Right forelimb (tissue), 1 donor: ENCODE data around the gene WNK2.
A peak's percentile ranks its signal among the peaks of the same experiment; 100 is the strongest.
"Not testable (repeated sequence)": the region's sequence is repeated elsewhere in the genome, so short reads cannot be mapped to it uniquely, and the experiment has no call there.

Source experiments
- DNase-seq: peaks from one replicate; pipeline ENCODE4 v3.0.0-alpha.2; 2018

WNK2 gene

DNA sequence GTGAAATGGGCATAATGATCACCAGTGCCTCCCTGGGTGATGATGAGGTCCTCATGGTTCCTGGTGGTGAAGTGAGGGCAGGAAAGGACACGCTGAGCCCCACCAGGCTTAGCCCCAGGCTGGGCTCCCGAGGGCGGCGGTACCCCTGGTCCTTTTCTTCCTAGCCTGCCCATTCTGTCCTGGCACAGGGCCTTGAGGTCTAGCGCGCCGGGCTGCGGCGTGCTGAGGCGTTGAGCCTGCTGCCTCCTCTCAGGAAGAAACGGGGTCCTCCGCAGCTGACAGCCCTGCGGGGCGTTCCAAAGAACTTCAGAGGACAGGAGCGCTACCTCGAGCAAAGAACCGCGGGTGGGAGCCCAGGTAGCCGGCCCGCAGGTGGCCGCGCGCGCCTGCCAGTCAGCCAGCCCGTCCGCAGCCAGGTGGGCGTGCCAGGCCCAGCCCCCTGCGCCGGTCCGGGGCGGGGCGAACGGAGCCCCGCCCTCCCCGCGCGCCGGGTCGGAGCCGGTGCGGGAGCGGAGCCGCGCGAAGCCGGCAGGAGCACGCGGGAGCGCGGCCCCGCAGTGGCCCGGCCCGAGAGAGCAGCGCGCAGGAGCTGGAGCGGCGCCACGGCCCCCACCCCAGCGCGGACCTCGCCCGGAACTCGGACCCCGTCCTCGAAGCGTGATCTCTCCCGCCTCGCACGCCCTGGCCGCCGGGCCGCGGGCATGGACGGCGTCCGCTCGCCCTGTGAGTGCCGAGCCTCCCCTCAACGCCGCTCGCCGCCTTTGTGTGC, at the start of gene WNK2:
Gene WNK2 (plus strand): TSS at position 477 of the 769 bp plus-strand sequence. CDS start 791 bp downstream, outside the sequence.
- DNase-seq, result peak; percentile 59

DNA sequence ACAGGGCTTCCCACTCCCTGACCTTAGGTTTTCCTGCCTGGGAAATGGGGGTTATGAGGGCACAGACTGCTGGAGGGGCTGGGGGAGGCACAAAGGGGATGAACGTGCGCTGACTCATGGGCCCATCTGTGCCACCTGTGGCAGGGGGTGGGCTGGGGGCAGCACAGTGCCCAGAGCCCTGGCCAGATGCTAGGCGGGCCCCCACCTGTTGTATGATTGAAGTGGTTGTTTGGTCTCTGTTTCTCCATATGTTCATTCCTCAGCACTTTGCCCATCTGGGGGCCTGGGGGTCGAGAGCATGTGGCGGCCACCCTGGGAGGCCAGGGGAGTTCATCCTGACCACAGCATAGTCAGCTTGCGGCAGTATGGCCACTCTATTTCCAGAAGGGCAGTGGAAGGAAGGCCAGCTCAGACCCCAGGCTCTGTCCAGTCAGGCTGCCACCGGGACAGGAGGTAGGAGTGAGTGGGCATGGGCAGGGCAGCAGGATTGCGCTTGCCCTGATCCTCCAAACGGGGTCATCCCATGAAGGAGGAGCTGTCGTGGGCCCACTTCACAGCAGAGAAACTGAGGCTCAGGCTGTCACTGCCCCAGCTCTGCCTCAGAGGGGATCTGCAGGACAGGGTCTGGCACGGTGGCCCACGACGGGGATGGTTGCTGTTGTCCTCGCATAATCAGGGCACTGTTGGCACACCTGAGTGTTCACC, 49.0 kb upstream of the WNK2 start:
- no peak for DNase-seq

DNA sequence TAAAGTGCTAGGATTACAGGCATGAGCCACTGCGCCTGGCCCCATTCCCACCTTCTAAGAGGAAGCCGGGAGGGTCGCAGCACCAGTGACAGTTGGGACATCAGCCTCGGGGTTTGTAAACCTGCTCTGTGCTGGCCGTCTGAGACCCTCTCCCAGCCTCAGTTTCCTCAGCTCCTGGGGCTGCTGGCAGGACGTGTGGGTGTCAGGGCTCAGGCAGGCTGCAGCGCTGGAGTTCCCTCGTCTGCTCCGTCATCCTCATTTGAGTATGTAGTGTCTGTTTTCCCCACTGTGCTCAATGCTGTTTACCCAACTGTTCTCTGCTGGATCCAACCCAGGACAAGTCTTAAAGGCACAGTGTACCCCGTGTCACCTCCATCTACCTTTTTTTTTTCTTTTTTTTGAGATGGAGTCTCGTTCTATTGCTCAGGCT, 47.9 kb upstream of the WNK2 start:
- no peak for DNase-seq

DNA sequence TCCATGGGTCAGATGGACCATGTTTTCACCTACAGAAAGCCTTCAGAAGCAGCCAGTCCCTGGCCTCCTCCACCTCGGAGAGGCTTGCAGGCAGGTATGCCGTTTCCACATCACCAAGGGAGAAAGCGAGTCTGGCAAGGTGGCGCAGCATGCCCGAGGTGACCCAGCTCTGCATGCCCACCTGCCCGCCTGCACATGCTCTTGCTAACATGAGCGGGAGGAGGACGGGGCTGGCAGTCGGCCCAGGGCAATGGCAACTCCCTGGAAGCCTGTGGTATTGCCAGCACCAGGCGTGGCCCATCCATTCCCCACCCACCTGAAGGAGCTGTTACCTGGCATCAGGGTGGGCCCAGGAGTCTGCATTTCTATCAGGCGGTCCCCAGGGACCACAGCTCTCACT, 46.6 kb upstream of the WNK2 start:
- no peak for DNase-seq

DNA sequence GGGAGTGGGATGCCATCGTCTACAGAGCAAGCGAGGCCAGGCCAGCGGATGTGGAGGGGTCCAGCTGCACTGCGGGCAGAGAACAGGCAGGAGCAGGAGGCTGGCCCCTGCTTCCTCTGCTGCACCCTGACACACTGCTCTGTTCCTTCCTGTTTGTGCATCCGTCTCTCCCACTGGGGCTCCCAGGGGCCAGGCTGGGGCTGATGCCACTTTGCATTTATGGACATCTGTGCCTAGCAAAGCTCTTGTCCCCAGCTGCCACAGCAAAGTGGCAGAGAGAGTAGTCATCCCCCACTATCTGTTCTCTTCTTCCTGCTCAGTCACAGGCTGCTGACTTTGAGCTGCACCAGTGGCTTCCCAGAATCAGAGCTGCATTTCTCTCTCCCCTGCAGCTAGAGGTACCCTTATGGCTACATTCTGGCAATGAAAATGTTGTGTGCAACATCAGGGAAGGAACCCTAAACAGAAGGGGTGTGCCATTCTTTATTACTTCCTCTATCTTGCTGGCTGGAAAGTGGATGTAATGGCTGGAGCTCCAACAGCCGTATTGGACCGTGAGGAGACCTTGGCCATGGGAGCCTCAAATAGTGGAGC, 45.7 kb upstream of the WNK2 start:
- no peak for DNase-seq

DNA sequence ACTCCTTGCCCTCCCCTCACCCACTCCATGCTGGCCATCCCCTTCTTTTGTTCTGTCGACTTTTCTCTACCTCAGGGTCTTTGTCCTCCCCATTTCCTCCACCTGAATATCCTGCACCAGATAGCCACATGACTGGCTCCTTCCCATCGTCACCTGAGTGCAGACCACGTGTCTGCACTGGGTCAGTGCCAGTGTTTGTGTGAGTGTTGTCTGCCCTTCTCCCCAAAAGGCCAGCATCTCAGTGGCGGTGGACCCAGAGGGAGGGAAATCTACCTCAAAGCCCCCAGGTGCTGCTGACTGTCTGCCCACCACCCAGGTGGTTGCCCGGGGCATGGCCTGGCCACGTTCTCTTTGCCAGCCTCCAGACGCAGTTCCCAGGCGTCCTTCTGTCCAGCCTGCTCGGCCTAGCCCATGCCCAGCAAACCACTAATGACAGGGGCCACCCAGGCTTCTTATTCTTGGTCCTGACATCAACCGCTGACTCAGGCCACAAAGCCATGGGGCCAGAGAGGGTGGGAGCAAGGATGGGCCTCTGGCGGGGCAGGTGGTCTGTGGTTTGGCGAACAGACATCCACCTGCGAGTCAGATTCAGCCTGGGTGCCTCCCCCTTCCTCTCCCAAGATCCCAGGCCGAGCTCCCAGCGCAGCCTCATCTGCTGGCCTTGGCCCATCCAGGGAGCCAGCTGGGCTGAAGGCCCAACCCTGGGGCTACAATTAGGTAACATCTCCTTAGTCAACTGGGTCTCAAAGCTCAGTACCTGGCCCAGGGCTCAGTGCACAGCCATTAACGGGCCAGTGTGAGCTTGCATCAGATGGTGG, 44.4 kb upstream of the WNK2 start:
- DNase-seq, result no peak

DNA sequence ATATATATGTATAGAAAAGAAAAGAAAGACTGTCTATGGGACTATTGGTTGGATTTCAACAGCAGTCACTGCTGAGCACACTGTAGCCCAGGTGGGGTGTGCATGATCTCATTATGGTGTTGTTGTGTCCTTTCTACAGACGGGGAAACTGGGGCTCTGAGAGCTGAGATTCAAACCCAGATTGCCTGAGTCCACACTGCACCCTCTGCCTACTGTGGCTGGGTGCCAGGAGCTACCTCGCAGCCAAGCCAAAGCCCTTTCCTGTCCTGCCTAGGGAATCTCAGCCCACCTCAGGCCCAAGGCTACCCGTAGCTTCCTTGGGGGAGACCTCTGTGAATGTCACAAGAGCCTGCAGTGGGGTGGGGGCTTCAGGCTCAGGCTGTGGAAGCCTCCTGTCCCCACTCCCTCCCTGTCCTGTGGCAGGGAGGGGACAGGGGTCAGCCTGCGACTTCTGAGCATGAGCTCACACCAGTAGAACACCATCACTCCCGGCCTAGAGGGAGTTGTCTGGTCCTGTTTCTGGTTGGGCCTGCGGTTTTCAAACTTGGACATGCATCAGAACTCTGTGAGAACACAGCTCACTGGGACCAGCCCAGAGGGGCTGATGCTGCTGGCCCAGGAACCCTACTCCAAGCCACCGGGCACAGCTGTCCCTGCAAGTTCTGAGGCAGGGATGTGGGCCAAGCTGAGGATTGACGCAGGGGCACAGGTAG, 42.0 kb upstream of the WNK2 start:
- DNase-seq, result no peak

DNA sequence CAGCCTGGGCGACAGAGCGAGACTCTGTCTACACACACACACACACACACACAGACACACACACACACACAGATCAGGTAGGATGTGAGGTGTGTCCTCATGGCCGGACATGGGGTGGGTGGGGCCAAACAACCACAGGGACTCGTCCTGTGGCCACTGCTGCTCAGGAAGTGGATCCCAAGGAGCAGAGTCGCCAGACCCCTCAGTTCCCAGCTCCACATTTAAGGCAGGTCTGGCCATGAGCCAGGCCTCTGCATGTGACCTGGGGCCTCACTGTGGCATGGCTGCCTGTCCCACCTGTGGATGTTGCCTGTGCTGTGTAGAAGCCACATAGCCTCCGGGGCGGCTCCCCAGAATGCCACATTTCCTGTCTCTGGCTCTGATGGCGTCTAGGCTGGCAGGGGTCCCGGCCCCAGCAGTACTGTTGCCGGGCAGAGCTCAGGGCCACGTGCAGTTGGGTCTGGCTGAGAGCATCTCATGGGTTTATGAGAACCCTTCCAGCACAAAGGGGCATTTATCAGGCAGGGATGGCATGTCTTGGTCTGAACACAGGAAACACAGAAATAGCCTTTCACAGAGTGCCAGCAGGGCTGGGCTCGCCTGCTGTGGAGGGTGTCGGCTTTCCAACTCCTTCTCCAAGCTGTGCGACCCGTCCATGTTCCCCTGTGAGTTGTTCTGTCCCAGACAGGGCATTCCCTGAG, 40.0 kb upstream of the WNK2 start:
- peak; percentile 77 for DNase-seq

DNA sequence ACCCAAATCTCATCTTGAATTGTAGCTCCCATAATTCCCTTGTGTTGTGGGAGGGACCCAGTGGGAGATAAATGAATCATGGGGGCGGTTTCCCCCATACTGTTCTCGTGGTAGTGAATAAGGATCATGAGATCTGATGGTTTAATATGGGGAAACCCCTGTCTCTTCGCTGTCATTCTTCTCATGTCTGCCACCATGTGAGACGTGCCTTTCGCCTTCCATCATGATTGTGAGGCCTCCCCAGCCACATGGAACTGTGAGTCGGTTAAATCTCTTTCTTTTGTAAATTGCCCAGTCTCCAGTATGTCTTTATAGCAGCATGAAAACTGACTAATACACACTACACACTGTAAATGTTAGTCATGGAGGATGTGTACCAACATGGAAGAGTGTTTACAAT, 37.2 kb upstream of the WNK2 start:
- DNase-seq, result not testable (repeated sequence)

DNA sequence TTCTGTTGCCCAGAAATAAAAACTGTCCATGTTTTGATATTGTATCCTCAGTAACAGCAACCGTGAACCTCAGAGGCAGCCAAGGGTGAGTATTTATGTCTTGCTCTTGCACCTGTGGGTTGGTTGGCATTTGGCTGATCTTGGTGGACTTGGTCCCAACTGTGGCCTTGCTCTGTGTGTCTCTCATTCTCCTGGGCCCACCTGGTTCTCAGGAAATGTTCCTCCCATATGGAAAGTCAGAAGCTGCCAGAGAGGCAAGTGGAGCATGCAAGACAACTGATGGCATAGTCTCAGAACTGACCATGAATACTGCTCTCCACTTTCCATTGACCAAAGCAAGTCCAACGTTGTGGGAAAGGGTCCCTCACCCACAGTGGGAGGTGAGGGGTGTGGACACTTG, 36.3 kb upstream of the WNK2 start:
- DNase-seq, result no peak

DNA sequence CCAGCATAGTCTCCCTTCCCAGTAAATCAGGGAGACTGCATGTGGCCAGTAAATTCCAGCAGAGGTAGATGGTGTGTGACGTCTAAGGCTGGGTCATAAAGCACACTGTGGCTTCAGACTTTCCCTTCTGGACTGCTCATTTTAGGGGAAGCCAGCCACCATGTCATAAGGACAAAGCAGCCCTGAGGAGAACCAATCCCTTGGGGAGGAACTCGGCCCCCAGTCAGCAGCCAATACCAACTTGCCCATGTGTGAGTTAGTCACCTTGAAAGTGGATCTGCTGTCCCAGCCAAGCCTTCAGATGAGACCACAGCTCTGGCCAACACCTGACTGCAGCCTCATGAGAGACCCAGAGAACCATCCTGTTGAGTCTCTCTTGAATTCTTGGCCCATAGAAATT, 35.2 kb upstream of the WNK2 start:
- DNase-seq, result no peak

DNA sequence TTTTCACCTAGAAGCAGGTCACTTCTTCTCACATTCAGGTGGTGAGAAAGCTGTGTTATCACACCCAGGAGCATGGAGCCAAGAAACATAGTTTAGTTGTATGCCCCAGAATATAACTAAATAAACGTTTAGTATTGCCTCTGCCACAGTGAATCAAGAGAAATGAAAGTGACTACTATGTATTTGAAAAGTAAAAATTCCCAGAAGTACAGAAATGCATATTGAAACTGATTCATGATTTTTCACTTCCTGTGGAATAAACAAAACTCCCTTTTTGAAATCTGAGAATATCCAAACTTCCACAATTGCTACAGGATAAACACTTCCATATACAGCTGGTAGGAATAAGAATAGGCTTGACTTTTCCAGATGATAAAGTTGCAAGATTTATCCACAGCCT, 34.6 kb upstream of the WNK2 start:
- DNase-seq, result no peak

DNA sequence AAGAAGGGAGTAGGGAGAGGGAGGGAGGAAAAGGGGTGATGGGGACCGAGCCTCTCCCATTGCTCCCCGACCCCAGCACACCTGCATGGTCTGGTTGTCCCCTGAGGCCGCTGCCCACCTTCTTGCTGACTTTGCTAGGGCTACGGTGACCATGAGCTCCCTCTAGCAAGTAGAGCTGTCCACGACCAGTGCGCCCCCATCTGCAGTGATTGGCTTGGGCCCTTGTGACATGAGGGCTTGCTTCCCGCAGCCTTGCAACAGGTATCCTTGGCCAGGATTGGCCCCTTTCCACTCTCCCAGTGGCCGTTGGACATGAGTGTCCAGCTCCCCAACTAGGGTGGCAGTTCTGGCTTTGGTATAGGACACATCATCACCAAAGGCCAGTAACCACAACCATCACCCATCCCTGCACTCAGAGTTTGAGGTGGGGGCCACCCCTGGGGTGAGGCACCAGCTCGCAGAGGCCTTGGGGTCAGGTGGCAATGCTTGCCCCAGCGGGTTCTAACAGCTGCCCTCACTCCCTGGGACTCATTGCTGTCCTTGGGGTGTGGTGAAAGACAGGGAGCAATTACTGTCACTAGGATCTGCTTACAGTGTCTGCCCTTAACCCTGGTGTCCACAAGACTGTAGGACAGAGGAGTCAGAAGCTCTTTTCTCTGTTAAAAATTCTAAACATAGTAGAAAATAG, 32.7 kb upstream of the WNK2 start:
- DNase-seq, result no peak

DNA sequence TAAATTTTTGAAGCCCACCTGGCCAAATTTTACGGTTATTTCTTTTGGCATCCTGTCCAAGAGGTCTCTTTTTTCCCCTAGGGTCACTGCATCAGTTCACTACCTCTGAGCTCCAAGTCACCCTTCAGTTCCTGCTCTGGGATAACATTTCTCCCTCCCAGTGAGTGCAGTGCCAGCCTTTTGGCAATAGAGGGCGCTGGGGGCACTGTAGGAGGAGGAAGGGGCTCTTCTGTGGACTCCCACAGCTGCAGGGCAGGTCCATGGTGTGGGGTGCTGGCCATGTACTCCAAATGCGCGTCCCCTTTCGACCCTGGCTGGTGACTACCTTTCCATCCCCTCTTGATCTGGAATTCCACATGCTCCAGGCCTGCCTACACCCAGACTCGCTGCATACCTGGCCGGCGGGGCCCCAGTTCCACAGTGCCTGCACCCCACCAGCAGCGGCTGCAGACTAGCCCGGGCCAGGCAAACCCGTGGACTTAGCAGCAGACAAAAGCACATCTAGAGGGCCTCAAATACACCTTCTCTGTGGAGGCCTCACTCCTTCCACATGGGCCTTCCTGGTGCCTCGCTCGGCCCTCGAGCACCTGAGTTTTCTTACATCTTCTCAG, 29.5 kb upstream of the WNK2 start:
- no peak for DNase-seq

DNA sequence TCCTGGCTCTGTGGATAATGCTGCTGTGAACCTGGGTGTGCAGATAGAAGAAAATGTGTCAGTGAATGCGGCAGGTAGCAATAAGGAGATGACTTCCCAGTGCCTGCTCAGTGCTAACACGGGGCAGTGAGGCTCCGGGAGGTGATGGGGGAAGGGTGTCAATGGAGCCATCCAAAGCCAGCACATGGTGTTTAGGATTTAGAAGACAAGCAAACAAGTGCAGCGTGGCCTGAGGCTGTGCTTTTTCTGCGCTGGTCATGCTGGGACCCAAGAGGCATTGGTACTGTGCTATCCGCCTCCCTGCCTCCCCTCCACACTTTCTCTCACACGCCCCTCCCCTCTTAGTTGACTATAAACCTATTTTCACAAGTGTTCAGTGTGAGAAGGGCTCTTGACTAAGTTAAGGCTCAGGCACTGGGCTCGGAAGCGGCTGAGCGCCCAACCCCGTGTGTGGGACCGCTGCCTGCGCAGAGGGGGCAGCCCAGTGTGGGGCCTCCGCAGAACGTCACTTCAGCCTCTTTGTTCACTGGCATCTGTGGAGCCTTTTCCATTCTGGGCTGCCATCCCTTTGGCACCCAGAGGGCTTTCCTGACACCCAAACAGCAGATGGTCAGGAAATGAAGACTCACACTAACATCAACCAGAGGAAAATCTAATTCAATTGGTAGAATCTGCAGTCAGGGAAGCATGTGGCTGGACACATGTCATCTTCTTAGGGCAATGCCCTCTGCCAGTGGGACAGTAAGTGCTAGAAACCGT, 28.0 kb upstream of the WNK2 start:
- DNase-seq, result no peak

DNA sequence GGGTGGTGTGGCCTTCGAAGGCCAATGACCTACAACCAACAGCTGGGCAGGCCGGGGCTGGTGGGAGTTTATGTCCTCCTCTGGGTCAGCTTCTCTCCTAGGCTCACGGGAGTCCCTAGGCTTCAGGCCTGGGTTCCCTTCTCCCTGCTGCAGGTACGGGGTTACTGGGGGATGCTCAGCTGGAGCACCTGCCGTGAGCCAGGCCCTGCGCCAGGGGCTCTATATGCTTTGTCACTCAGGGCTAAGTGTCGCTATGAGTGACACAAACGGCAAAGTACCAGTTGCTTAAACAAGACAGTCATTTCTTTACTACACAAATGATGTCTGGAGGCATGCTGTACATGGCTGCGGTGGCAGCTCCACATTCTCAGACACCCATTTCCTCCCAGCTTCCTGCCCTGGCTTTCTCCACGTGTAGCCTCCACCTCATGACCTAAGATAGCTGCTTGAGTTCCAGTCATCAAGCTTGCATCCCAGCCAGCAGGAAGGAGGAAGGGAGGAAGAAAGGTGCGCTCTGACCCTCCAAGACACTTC, 27.4 kb upstream of the WNK2 start:
- no peak for DNase-seq

DNA sequence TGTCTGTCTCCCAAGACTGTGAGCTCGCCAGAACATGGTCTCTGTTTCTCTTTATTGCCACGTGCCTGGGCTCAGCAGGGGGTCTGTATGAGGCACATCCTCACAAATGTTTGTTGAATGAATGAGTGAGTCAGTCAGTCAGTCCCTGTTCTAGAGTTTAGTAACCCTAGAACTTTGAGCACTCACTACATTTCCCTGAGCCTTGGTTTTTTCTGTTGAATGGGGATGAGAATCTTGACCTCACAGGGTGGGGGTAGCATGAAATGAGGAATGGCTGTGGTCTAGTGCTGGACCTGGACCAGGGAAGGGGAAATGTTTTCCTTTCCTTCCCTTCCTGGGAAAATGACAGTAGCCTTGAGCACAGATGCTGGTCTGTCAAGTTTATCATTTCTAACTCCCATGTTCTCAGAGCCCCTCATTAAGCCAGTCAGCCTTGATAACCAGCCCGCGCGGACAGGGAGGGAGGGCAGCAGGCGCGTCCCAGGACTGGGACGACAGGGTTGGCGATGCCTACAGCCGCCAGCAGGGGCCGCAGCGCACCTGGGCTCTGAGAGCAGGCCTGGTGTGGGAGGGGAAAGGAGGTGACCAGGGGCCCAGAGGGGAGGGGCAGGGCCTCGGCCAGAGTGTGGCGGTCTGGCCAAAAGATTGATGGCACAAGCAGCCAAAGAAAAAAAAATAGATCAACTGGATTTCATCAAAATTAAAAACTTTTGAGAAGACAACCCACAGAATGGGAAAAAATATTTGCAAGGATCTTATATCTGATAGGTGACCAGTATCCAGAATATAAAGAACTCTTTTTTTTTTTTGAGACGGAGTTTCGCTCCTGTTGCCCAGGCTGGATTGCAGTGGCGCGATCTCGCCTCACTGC, 24.1 kb upstream of the WNK2 start:
- DNase-seq, result peak; percentile 93

DNA sequence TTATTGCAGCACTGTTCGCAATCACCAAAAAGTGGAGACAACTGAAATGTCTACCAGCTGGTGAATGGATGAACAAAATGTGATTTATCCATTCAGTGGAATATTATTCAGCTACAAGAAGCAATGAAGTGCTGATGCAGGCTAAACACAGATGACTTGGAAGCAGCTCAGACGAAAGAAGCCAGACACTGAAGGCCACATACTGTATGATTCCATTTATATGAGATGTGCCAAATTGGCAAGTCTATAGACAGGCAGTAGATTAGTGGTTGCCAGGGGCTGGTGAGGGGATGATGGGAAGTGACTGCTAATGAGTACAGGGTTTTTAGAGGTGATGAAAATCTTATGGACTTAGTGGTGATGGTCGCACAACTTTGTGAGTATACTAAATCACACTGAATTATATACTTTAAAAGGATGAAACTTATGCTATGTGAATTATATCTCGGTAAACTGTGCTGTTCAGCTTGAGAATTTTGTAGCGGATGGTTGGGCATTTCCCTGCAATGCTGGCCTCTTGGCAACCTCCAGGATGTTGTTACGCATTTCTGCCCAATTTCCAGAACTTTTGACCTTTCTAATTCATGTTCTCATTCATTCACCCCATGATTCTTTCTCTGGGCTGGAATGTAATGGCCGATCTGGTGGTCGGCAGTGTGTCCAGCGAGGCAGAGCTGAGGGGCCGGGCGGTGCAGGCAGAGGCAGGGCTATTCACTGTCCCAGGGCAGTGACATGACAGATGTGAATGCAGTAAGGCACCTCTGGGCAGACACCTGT, 22.0 kb upstream of the WNK2 start:
- DNase-seq, result no peak
